WTC11 (cell line): Measurements from ENCODE around the gene C3. TPM values are rescaled to one million over a fixed set of nuclear protein-coding genes. Genes with fewer than 3 reads are reported as not detected.
A peak's percentile ranks its signal among the peaks of the same experiment; 100 is the strongest.

Experiments used
- ATAC-seq: fragments of 200-7000 bp; cut with Tn5 transposase; 2 replicates; pipeline ENCODE4 v1.10.0; 2021; ENCODE audit warnings: mild to moderate bottlenecking, moderate library complexity
- CTCF ChIA-PET: fragments of 300-600 bp; sonication (Branson Sonifier 250); formaldehyde crosslinking; loops from one replicate; lab custom pipeline; 2021; ENCODE audit warnings: antibody characterized with exemption; lab: Charles Lee
- POLR2A ChIA-PET: fragments of 350-600 bp; sonication (Branson Sonifier 250); formaldehyde crosslinking; loops from one replicate; lab custom pipeline; 2021; ENCODE audit warnings: antibody characterized with exemption; lab: Charles Lee
- DNase-seq: peaks from one replicate; pipeline ENCODE4 v3.0.0; 2021; ENCODE audit warnings: low spot score
- H3K27ac Mint-ChIP-seq: 2 replicates; pipeline ENCODE4 v1.8.0; 2021; ENCODE audit warnings: mixed read lengths
- H3K27me3 Mint-ChIP-seq: 2 replicates; pipeline ENCODE4 v1.8.0; 2021; ENCODE audit warnings: low read depth, mild to moderate bottlenecking, moderate library complexity, mixed read lengths
- H3K36me3 Mint-ChIP-seq: 2 replicates; pipeline ENCODE4 v1.8.0; 2021; ENCODE audit warnings: mixed read lengths
- H3K4me1 Mint-ChIP-seq: 2 replicates; pipeline ENCODE4 v1.8.0; 2022; ENCODE audit warnings: mixed read lengths
- H3K4me3 Mint-ChIP-seq: 2 replicates; pipeline ENCODE4 v1.8.0; 2021; ENCODE audit warnings: mild to moderate bottlenecking, moderate library complexity, mixed read lengths
- H3K9me3 Mint-ChIP-seq: 2 replicates; pipeline ENCODE4 v1.8.0; 2021; ENCODE audit warnings: mixed read lengths
- ATF1 ChIP-seq: sonication (generic); formaldehyde crosslinking; IDR thresholded peaks from 2 replicates; pipeline ENCODE4 v1.8.1; 2023; ENCODE audit warnings: mild to moderate bottlenecking, moderate library complexity, missing genetic modification reagents
- ATF3 ChIP-seq: sonication (generic); formaldehyde crosslinking; conservative IDR thresholded peaks from 2 replicates; pipeline ENCODE4 v1.8.1; 2022; ENCODE audit warnings: mild to moderate bottlenecking, missing genetic modification reagents
- CDX4 ChIP-seq: fragments of 250-450 bp; sonication (Bioruptor Pico); IDR thresholded peaks from 2 replicates; pipeline ENCODE4 v1.9.0; 2021; ENCODE audit warnings: moderate library complexity, mild to moderate bottlenecking, inconsistent platforms, borderline replicate concordance
- E2F1 ChIP-seq: sonication (generic); formaldehyde crosslinking; IDR thresholded peaks from 2 replicates; pipeline ENCODE4 v1.8.0; 2022; ENCODE audit warnings: mild to moderate bottlenecking, missing genetic modification reagents
- ELF4 ChIP-seq: sonication (generic); formaldehyde crosslinking; IDR thresholded peaks from 2 replicates; pipeline ENCODE4 v1.8.1; 2022; ENCODE audit warnings: low read depth, mild to moderate bottlenecking, moderate library complexity, missing genetic modification reagents
- ETV6 ChIP-seq: sonication (generic); formaldehyde crosslinking; IDR thresholded peaks from 2 replicates; pipeline ENCODE4 v1.8.1; 2022; ENCODE audit warnings: mild to moderate bottlenecking, missing genetic modification reagents
- HMGA2 ChIP-seq: fragments of 250-450 bp; sonication (Bioruptor Pico); IDR thresholded peaks from 2 replicates; pipeline ENCODE4 v1.4.0; 2021; ENCODE audit warnings: mild to moderate bottlenecking, moderate library complexity
- JAZF1 ChIP-seq: fragments of 250-450 bp; sonication (Bioruptor Pico); IDR thresholded peaks from 2 replicates; pipeline ENCODE4 v1.9.0; 2021; ENCODE audit warnings: moderate library complexity, mild to moderate bottlenecking, inconsistent platforms
- JUN ChIP-seq: sonication (generic); formaldehyde crosslinking; IDR thresholded peaks from 2 replicates; pipeline ENCODE4 v1.8.0; 2023; ENCODE audit warnings: mild to moderate bottlenecking, missing genetic modification reagents
- MYBL2 ChIP-seq: sonication (generic); formaldehyde crosslinking; IDR thresholded peaks from 2 replicates; pipeline ENCODE4 v1.8.1; 2023; ENCODE audit warnings: mild to moderate bottlenecking, moderate library complexity, missing genetic modification reagents
- NFATC4 ChIP-seq: fragments of 250-450 bp; sonication (Bioruptor Pico); IDR thresholded peaks from 2 replicates; pipeline ENCODE4 v1.9.0; 2021; ENCODE audit warnings: mild to moderate bottlenecking
- PRRX2 ChIP-seq: fragments of 250-450 bp; sonication (Bioruptor Pico); IDR thresholded peaks from 2 replicates; pipeline ENCODE4 v1.8.0; 2021; ENCODE audit warnings: mild to moderate bottlenecking
- SOX15 ChIP-seq: fragments of 250-450 bp; sonication (Bioruptor Pico); IDR thresholded peaks from 2 replicates; pipeline ENCODE4 v1.9.0; 2021; ENCODE audit warnings: mild to moderate bottlenecking
- STAT6 ChIP-seq: sonication (generic); formaldehyde crosslinking; conservative IDR thresholded peaks from 2 replicates; pipeline ENCODE4 v1.8.1; 2023; ENCODE audit warnings: mild to moderate bottlenecking, low read depth, missing genetic modification reagents, moderate library complexity
- TEAD4 ChIP-seq: sonication (generic); formaldehyde crosslinking; IDR thresholded peaks from 2 replicates; pipeline ENCODE4 v1.8.0; 2022; ENCODE audit warnings: mild to moderate bottlenecking, missing genetic modification reagents
- ZMAT4 ChIP-seq: fragments of 250-450 bp; sonication (Bioruptor Pico); IDR thresholded peaks from 2 replicates; pipeline ENCODE4 v1.9.0; 2021; ENCODE audit warnings: mild to moderate bottlenecking
- ZNF121 ChIP-seq: sonication (generic); formaldehyde crosslinking; IDR thresholded peaks from 2 replicates; pipeline ENCODE4 v1.8.0; 2023; ENCODE audit warnings: missing genetic modification reagents
- ZNF317 ChIP-seq: sonication (generic); formaldehyde crosslinking; IDR thresholded peaks from 2 replicates; pipeline ENCODE4 v1.8.1; 2023; ENCODE audit warnings: low read depth, mild to moderate bottlenecking, moderate library complexity, missing genetic modification reagents, borderline replicate concordance
- ZNF416 ChIP-seq: fragments of 250-450 bp; sonication (Bioruptor Pico); IDR thresholded peaks from 2 replicates; pipeline ENCODE4 v1.9.0; 2021; ENCODE audit warnings: mild to moderate bottlenecking, inconsistent platforms
- ZNF425 ChIP-seq: fragments of 250-450 bp; sonication (Bioruptor Pico); conservative IDR thresholded peaks from 2 replicates; pipeline ENCODE4 v1.9.0; 2021; ENCODE audit warnings: mild to moderate bottlenecking
- ZNF671 ChIP-seq: fragments of 250-450 bp; sonication (Bioruptor Pico); IDR thresholded peaks from 2 replicates; pipeline ENCODE4 v1.8.0; 2021; ENCODE audit warnings: mild to moderate bottlenecking
- total RNA-seq: library from RNA; stranded (reverse); gene quantifications from 3 replicates; pipeline ENCODE4 v1.2.3, GENCODE V29; 2021

Gene C3
- total RNA-seq, 1 experiment from 2014 or later, result 7.0 TPM

- 0 out of 2 replicates have a peak, but pooled peaks cover 6% of the 10 kb centered on the region for H3K9me3 Mint-ChIP-seq
- no peak overlapping the region for H3K27ac Mint-ChIP-seq
- CTCF ChIA-PET, result interaction anchor here (1.6 kb wide), 1 partner anchor 10 kb away, joined by 4 read pairs; no protein-coding TSS in a partner anchor
- POLR2A ChIA-PET, result no interaction called here
- TF ChIP-seq E2F1, result no peak
- no peak for TF ChIP-seq ZNF425 (CRISPR knock-in tag)
- TF ChIP-seq PRRX2 (CRISPR knock-in tag), result no peak
- no peak for TF ChIP-seq ZNF121 (CRISPR knock-in tag)
- TF ChIP-seq TEAD4 (CRISPR knock-in tag), result no peak
- no peak for TF ChIP-seq JAZF1 (CRISPR knock-in tag)
- no peaks in the 10 kb centered on the region for H3K36me3 Mint-ChIP-seq
- peaks cover 10% of the 10 kb centered on the region for H3K4me1 Mint-ChIP-seq
- no peak for DNase-seq
- no peaks in the 10 kb centered on the region for H3K27me3 Mint-ChIP-seq
- H3K4me3 Mint-ChIP-seq, result no peak overlapping the region
- no peak for ATAC-seq
Measured at GRCh38 chr19:6723108-6723618, 2.7 kb upstream of the C3 start.

GRCh38 chr19:6721773-6722172 is 1.3 kb upstream of the C3 start:
- CTCF ChIA-PET, result interaction anchor here (1.6 kb wide), 1 partner anchor 12 kb away, joined by 4 read pairs; no protein-coding TSS in a partner anchor
- DNase-seq, result no peak
- H3K4me3 Mint-ChIP-seq, result no peak overlapping the region

GRCh38 chr19:6721138-6721474 is 656 bp upstream of the C3 start:
- Mint-ChIP-seq H3K27ac (peak overlapping the region; percentile 24; the same call in 1 of the 2 replicates), H3K4me3 (no peak overlapping the region), H3K9me3 (peaks cover 8% of the 10 kb centered on the region), H3K4me1 (peaks cover 16% of the 10 kb centered on the region), H3K36me3 (no peaks in the 10 kb centered on the region), H3K27me3 (peaks cover 4% of the 10 kb centered on the region; the same call in 1 of the 2 replicates)
- ChIA-PET CTCF (interaction anchor here (1.1 kb wide), 2 partner anchors 10 to 12 kb away, joined by 3 to 4 read pairs; no protein-coding TSS in a partner anchor), POLR2A (no interaction called here)
- no peak for DNase-seq
- ATAC-seq, result no peak
- TF ChIP-seq HMGA2 (no peak), ZNF671 (CRISPR knock-in tag) (no peak), NFATC4 (CRISPR knock-in tag) (no peak), STAT6 (CRISPR knock-in tag) (no peak), ATF3 (CRISPR knock-in tag) (no peak), SOX15 (CRISPR knock-in tag) (no peak), JUN (no peak), ETV6 (CRISPR knock-in tag) (no peak), MYBL2 (CRISPR knock-in tag) (no peak), ZMAT4 (no peak)

More at GRCh38 chr19:6721773-6722172, 1.3 kb upstream of the C3 start:
- POLR2A ChIA-PET, result no interaction called here
- Mint-ChIP-seq H3K4me1 (peaks cover 16% of the 10 kb centered on the region), H3K27ac (no peak overlapping the region), H3K9me3 (peaks cover 8% of the 10 kb centered on the region), H3K36me3 (no peaks in the 10 kb centered on the region), H3K27me3 (peaks cover 4% of the 10 kb centered on the region; the same call in 1 of the 2 replicates)
- TF ChIP-seq STAT6 (CRISPR knock-in tag) (no peak), CDX4 (CRISPR knock-in tag) (no peak), ATF1 (CRISPR knock-in tag) (no peak), MYBL2 (CRISPR knock-in tag) (no peak), ELF4 (no peak), ZNF317 (no peak), ZNF416 (CRISPR knock-in tag) (no peak)
- ATAC-seq, result no peak
